Stomach smooth muscle (tissue), 2 donors: Measurements from ENCODE around the gene TNFRSF1A.

Source experiments
- H3K27ac ChIP-seq: one replicate; pipeline ENCODE4 v1.7.0; 2013; ENCODE audit warnings: mild to moderate bottlenecking, low read length, inconsistent platforms
- H3K27me3 ChIP-seq, 2 donors: one replicate each; pipeline ENCODE4 v1.7.0; 2013; ENCODE audit warnings: low read length in 2 of 2; ENCODE audit not compliant: insufficient read depth in 2 of 2, control insufficient read depth in 1 of 2
- H3K36me3 ChIP-seq, 2 donors: one replicate each; pipeline ENCODE4 v1.7.0; 2013; ENCODE audit warnings: low read length in 2 of 2; ENCODE audit not compliant: control insufficient read depth in 2 of 2, insufficient read depth in 2 of 2
- H3K4me1 ChIP-seq: one replicate; pipeline ENCODE4 v1.7.0; 2013; ENCODE audit warnings: low read length; ENCODE audit not compliant: control insufficient read depth, insufficient read depth
- H3K4me3 ChIP-seq, 2 donors: one replicate each; pipeline ENCODE4 v1.7.0; 2013; ENCODE audit warnings: low read length in 2 of 2
- H3K9ac ChIP-seq, 2 donors: one replicate each; pipeline ENCODE4 v1.7.0; 2013; ENCODE audit warnings: low read length in 2 of 2, mild to moderate bottlenecking in 1 of 2
- H3K9me3 ChIP-seq, 2 donors: one replicate each; pipeline ENCODE4 v1.7.0; 2013; ENCODE audit warnings: low read length in 2 of 2; ENCODE audit not compliant: control insufficient read depth in 2 of 2
- donor health status: healthy.
- donor health status: Pancreatic carcinoma.

Gene TNFRSF1A

DNA sequence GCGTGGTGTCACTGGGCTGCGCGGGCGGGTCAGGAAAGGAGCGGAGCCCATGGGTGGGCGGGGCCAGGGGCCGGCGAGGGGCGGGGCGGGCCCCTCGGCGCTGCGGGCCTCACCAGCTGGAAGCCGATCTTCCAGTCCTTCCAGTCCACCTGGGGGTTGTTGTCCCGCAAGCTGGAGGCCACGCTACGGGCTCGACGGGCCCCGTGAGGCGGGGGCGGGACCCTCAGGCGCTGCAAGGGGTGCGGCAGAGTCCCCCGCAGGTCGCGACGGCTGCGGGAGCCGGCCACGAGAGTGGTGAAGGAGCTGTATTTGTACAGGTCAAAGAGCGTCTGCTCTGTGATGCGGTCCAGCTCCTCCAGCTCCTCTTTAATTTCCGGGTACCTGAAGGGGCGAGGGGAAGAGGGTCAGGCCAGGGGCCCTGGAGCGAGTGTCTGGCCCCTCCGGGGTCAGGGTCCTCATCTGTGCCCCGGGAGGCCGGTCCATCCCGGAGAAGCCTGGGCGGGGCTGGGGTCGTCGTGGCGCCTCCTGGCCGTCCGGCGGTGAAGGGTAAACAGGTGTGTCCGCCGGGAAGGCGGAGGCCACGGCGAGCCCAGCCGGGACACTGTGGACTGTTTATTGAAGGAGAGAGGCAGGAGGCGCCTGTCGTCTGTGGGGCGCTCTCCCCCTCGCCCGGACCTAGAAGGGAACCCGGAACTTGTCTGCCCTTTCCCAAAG lies 21.6 kb upstream of the TNFRSF1A start:
- peaks cover 19% of the 10 kb centered on the region for H3K4me1 ChIP-seq
- peak overlapping the region; percentile 71 for H3K27ac ChIP-seq
- peak overlapping the region; percentile 79 to 81 for H3K9ac ChIP-seq
- no peaks in the 10 kb centered on the region for H3K9me3 ChIP-seq
- H3K36me3 ChIP-seq = no peaks in the 10 kb centered on the region
- peak overlapping the region; percentile 77 to 82 for H3K4me3 ChIP-seq
- no peaks in the 10 kb centered on the region for H3K27me3 ChIP-seq

DNA sequence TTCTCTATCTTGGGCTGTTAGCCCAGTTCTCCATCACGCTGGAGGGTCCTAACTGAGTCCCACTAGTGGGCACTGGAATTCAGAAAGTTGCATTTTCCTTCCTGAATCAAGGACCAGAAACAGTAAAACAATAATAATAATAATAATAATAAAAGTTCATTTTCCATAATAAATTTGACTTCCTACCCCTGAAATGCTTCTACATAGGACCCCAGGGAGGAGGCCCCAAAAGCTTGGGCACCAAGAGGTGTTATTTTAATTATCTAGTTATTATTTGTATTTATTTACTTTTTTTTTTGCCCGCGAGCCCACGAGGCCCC lies 21.1 kb upstream of the TNFRSF1A start:
- Histone ChIP-seq H3K9ac (no peak overlapping the region), H3K27ac (no peak overlapping the region), H3K27me3 (no peaks in the 10 kb centered on the region), H3K36me3 (no peaks in the 10 kb centered on the region), H3K4me3 (peak overlapping the region in 1 of 2 donors; percentile 29), H3K9me3 (no peaks in the 10 kb centered on the region), H3K4me1 (peaks cover 19% of the 10 kb centered on the region)

DNA sequence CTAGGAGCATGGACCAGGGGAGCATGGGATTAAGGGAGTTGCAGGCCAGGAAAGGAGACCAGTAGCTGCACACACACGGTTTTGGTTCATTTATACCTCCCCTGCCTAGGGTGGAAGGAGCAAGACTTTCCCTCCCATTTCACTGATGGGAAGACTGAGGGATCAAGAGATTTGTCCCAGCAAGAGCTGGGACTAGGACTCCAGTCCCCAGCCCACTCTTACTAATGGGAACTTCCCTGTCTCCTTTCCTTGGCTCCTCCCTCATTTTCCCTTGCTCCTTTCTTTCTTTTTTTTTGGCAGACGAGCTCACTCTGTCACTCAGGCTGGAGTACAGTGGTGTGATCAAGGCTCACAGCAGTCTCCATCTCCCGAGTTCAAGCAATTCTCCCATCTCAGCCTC lies 20.5 kb upstream of the TNFRSF1A start:
- peaks cover 19% of the 10 kb centered on the region for H3K4me1 ChIP-seq
- H3K9me3 ChIP-seq = no peaks in the 10 kb centered on the region
- no peak overlapping the region for H3K4me3 ChIP-seq
- H3K36me3 ChIP-seq = no peaks in the 10 kb centered on the region
- no peaks in the 10 kb centered on the region for H3K27me3 ChIP-seq
- no peak overlapping the region for H3K9ac ChIP-seq
- H3K27ac ChIP-seq = no peak overlapping the region

DNA sequence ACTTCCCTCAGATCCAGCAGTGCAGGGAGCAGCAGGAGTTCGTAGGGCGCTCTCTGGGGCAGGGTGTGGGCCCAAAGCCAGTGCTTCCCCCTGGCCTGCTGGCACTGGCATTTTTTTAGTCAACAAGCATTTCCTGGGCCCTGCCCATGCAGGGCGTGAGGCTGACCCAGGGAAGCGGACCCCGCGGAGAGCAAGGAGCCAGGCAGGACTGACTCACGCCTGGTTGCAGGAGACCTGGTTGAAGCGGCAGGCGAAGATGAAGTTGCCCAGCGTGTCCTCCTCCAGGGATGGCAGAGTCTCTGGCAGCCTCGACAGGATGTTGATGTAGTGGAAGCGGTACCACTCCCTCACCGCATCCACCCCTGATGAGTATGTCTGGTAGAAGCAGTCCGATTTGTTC lies 20.0 kb upstream of the TNFRSF1A start:
- H3K4me3 ChIP-seq = no peak overlapping the region
- no peaks in the 10 kb centered on the region for H3K27me3 ChIP-seq
- no peak overlapping the region for H3K9ac ChIP-seq
- no peaks in the 10 kb centered on the region for H3K36me3 ChIP-seq
- no peak overlapping the region for H3K27ac ChIP-seq
- H3K4me1 ChIP-seq = peaks cover 19% of the 10 kb centered on the region
- no peaks in the 10 kb centered on the region for H3K9me3 ChIP-seq

DNA sequence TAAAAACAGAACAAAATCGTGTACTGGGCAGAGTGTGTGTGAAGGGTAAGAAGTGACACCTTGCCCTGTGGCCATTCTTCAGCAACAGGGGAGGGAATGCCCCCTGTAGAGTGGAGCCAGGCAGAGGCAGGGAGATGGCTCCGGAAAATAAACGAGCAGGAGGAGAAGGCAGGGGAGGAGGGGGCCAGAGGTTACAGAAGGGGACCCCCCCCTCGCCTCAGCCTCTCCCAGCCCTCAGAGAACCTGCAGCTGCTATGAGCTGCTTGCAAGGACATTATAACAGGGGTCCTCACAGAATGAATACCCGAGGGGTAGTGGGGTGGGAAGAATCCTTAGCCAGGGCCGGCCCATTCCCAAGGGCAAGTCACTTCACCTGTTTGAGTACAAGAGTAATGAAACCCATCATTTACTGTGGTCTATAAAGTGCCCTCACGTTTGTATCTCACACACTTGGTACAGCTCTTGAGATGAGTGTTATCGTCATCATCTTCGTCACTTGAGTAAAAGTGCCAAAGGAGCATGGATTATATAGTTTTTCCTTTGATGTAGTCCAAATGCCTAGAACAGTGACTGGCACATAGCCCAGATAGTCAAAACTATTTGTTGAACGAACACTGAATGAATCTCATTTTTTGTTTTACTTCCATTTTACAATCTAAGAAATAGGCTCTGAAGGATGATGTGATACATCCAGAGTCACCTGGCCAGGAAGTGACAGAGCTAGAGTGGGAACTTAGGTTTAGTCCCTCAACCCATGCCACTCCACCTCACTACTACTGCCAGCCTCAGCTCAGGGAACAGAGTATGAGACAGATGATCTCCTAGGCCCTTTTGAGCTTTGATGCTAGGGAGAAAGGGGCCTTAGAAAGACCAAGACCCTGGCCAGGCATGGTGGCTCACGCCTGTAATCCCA lies 19.0 kb upstream of the TNFRSF1A start:
- no peaks in the 10 kb centered on the region for H3K9me3 ChIP-seq
- no peak overlapping the region for H3K9ac ChIP-seq
- H3K36me3 ChIP-seq = no peaks in the 10 kb centered on the region
- peaks cover 19% of the 10 kb centered on the region for H3K4me1 ChIP-seq
- no peak overlapping the region for H3K27ac ChIP-seq
- H3K4me3 ChIP-seq = no peak overlapping the region
- H3K27me3 ChIP-seq = no peaks in the 10 kb centered on the region

DNA sequence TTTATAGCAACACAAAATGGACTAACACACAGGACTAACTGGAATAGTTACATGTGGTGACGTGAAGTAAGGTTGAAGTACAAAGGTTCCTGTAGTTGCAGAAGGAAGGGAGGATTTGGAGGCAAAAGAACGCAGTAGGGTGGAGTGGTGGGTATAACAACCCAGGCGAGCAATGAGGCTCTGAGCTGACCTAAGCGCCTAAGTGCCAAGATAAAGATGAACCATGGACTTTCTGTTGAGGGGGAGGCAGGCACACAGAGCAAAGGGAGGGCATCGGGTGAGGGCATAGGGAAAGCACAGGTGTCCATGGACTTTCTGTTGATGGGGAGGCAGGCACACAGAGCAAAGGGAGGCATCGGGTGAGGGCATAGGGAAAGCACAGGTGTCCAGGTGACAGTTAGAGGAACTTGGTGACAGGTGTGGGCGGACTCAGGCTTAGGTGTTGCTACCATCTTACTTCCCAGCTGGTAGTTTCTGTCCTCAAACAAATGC lies 18.2 kb upstream of the TNFRSF1A start:
- no peak overlapping the region for H3K9ac ChIP-seq
- no peaks in the 10 kb centered on the region for H3K9me3 ChIP-seq
- no peaks in the 10 kb centered on the region for H3K36me3 ChIP-seq
- no peak overlapping the region for H3K4me3 ChIP-seq
- H3K4me1 ChIP-seq = peaks cover 19% of the 10 kb centered on the region
- H3K27ac ChIP-seq = no peak overlapping the region
- H3K27me3 ChIP-seq = no peaks in the 10 kb centered on the region

DNA sequence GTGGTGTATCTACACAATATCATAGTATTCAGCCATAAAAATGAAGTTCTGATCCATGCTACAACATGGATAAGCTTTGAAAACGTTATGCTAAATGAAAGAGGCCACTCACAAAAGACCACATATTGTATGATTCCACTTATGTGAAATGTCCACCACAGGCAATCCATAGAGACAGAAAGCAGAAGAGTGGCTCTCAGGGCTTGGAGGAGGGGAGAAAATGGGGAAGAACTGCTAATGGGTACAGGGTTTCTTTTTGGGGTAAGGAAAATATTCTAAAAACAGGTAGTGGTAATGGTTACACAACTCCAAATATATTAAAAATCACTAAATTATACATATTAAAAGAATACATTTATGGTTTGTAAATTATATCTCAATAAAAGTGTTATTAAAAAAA lies 17.0 kb upstream of the TNFRSF1A start:
- H3K4me1 ChIP-seq = peaks cover 18% of the 10 kb centered on the region
- H3K9ac ChIP-seq = no peak overlapping the region
- H3K9me3 ChIP-seq = no peaks in the 10 kb centered on the region
- no peaks in the 10 kb centered on the region for H3K27me3 ChIP-seq
- no peak overlapping the region for H3K4me3 ChIP-seq
- no peak overlapping the region for H3K27ac ChIP-seq
- no peaks in the 10 kb centered on the region for H3K36me3 ChIP-seq

DNA sequence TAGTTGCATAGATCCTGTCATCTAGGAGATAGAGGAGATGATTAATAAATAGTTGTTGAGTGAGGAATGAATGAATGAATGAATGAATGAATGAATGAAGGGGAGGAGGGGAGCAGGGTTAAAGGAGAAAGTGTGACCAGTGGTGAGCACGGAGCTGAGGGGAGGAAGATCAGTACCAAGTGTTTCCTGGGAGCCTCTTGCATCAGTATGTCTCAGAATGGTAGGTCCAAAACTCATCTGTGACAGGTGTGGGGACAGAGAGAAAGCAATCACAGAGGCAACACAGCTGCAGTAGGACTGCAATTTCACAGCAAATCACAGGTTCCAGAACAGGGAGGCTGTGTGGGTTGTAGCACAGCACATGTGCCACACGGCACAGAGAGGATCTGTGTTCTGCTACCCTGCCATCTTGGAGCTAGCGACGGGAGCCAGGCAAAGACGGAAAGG lies 14.5 kb upstream of the TNFRSF1A start:
- Histone ChIP-seq H3K4me1 (peaks cover 11% of the 10 kb centered on the region), H3K4me3 (no peak overlapping the region), H3K9ac (no peak overlapping the region), H3K27ac (no peak overlapping the region), H3K36me3 (no peaks in the 10 kb centered on the region), H3K9me3 (no peaks in the 10 kb centered on the region), H3K27me3 (no peaks in the 10 kb centered on the region)

DNA sequence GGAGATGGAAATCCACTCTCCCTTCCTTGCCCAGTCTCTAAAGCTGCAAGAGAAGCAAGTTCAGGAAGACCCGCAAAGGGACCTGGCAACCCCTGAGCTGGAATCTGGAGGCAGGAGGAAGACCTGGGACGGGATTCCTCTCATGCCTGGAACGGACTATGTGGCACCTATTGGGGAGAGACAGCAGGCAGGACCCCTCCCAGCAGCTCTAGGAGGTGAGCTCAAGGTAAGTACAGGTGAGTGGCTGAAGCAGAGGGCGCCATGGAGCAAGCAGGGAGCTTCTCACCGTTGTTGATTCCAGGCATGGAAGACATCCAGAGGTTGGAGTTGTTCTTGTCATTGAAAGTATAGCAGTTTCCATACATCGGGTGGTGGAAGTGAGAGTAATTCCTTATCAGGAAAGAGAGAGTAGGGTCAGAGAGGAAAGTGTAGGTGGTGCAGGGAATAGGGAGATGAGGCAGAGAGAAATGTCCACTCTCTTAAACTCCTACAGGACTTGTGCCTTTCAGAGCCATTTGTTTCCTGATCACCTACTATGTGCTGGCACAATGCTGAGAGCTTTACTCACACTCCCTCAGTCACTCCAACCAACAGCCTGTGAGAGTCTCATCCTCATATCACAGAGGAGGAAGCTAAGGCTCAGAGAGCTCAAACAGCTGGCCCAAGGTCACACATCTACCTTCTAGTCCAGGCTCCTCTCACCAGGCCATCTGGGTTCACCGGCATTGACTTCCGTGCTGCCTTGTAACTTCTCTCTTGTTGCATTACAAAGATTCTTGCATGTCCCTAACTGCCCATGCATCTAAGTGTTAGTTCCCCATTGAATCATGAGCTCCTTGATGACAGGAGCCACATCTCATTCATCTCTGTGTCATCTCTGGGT lies 13.9 kb upstream of the TNFRSF1A start:
- no peak overlapping the region for H3K9ac ChIP-seq
- no peak overlapping the region for H3K4me3 ChIP-seq
- H3K27me3 ChIP-seq = no peaks in the 10 kb centered on the region
- peaks cover 10% of the 10 kb centered on the region for H3K4me1 ChIP-seq
- H3K27ac ChIP-seq = no peak overlapping the region
- no peaks in the 10 kb centered on the region for H3K9me3 ChIP-seq
- no peaks in the 10 kb centered on the region for H3K36me3 ChIP-seq
